Muscle layer of colon (tissue), 2 donors: ENCODE results near the gene ZNF593OS.

Experiments
- H3K27ac ChIP-seq: one replicate; pipeline ENCODE4 v1.7.0; 2013; ENCODE audit warnings: low read depth, mild to moderate bottlenecking, low read length, moderate library complexity
- H3K27me3 ChIP-seq, 2 donors: one replicate each; pipeline ENCODE4 v1.7.0; 2013; ENCODE audit warnings: low read length in 2 of 2, mild to moderate bottlenecking in 2 of 2; ENCODE audit not compliant: insufficient read depth in 2 of 2, control insufficient read depth in 1 of 2
- H3K36me3 ChIP-seq: one replicate; pipeline ENCODE4 v1.7.0; 2013; ENCODE audit warnings: mild to moderate bottlenecking, low read length; ENCODE audit not compliant: insufficient read depth
- H3K4me1 ChIP-seq: one replicate; pipeline ENCODE4 v1.7.0; 2013; ENCODE audit warnings: mild to moderate bottlenecking, low read length; ENCODE audit not compliant: insufficient read depth
- H3K4me3 ChIP-seq, 2 donors: one replicate each; pipeline ENCODE4 v1.7.0; 2013; ENCODE audit warnings: low read length in 2 of 2, low read depth in 1 of 2, mild to moderate bottlenecking in 1 of 2, moderate library complexity in 1 of 2
- H3K9ac ChIP-seq: one replicate; pipeline ENCODE4 v1.7.0; 2013; ENCODE audit warnings: low read length
- H3K9me3 ChIP-seq: one replicate; pipeline ENCODE4 v1.7.0; 2013; ENCODE audit warnings: mild to moderate bottlenecking, low read length
- donor health status: abdominal sarcoma.
- donor health status: Adenocarcinoma of cecum.

The ZNF593OS gene

GRCh38 chr1:26197813-26198212 lies 26.2 kb upstream of the ZNF593OS start:
- Histone ChIP-seq H3K27ac (no peak overlapping the region), H3K27me3 (peaks cover 0 to under 1% of the 10 kb centered on the region in 2 donors), H3K4me1 (no peaks in the 10 kb centered on the region), H3K4me3 (no peak overlapping the region), H3K9ac (no peak overlapping the region), H3K36me3 (no peaks in the 10 kb centered on the region), H3K9me3 (no peaks in the 10 kb centered on the region)

DNA sequence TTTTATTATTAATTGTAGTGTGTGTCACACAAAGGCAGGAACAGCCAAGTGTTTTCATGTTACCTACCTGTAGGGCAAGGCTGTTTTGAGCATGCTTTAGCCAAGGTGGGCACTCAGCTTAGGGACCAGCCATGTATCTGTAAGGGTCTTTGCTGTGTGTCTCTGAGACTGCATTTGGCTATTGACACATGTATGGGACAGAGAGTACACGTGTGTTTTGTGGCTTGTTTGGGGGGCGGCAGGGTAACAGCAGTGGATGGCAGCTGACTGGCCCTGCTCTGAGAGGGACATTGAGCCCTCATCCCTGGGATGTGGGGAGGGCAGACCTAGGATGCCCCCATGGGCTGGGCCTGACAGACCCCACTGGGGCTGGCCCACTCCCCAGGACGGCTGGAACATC lies 25.7 kb upstream of the ZNF593OS start:
- no peak overlapping the region for H3K4me3 ChIP-seq
- H3K27ac ChIP-seq = no peak overlapping the region
- no peaks in the 10 kb centered on the region for H3K9me3 ChIP-seq

GRCh38 chr1:26195805-26196204 lies 24.2 kb upstream of the ZNF593OS start:
- no peaks in the 10 kb centered on the region for H3K4me1 ChIP-seq
- no peaks in the 10 kb centered on the region for H3K9me3 ChIP-seq
- no peak overlapping the region for H3K4me3 ChIP-seq
- no peaks in the 10 kb centered on the region for H3K27me3 ChIP-seq
- no peak overlapping the region for H3K9ac ChIP-seq
- H3K36me3 ChIP-seq = no peaks in the 10 kb centered on the region
- no peak overlapping the region for H3K27ac ChIP-seq

More for the DNA sequence above, 25.7 kb upstream of the ZNF593OS start:
- Histone ChIP-seq H3K27me3 (no peaks in the 10 kb centered on the region), H3K4me1 (no peaks in the 10 kb centered on the region), H3K9ac (no peak overlapping the region), H3K36me3 (no peaks in the 10 kb centered on the region)

GRCh38 chr1:26191739-26192138 lies 20.1 kb upstream of the ZNF593OS start:
- Histone ChIP-seq H3K4me3 (no peak overlapping the region), H3K9ac (no peak overlapping the region), H3K4me1 (no peaks in the 10 kb centered on the region), H3K9me3 (no peaks in the 10 kb centered on the region), H3K36me3 (no peaks in the 10 kb centered on the region), H3K27me3 (no peaks in the 10 kb centered on the region), H3K27ac (no peak overlapping the region)

DNA sequence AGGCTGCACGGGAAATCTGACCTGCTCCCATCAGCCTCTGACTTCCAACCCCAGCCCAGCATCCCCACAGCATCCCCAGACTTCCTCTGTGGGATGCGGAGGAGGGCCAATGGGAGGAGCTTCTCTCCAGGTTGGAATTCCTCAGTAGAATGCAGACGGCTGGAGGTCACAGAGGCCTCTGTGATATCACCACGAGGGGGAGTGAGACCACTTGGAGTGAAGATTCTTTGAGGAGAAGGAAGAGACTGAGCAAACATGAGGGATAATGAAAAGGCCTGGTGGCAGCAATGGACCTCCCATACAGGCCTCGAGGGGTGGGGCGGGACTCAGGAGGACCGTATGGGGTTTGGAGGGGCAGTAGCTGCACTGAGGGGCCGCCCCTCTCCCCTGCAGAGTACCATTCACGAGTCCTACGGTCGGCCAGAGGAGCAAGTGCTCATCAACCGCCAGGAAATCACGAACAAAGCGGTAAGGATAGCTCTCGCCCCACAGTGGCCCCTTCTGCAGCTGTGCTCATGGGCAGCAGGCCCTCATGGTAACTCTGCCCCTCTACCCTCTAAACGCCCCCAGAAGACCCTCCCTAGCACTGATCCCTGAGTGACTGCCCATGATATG lies 18.8 kb upstream of the ZNF593OS start, which contains the start of gene CATSPER4:
Gene CATSPER4 (plus strand): TSS at position 230 of the 615 bp plus-strand sequence. CDS start 26 bp downstream, at position 256.
- Histone ChIP-seq H3K4me3 (no peak within 1 kb of the TSS), H3K27ac (no peak within 1 kb of the TSS), H3K9me3 (no peaks in the 10 kb centered on the region), H3K27me3 (no peaks in the 10 kb centered on the region), H3K9ac (no peak within 1 kb of the TSS), H3K4me1 (no peaks in the 10 kb centered on the region), H3K36me3 (no peaks in the 10 kb centered on the region)

GRCh38 chr1:26189751-26190275 lies 18.2 kb upstream of the ZNF593OS start:
- no peaks in the 10 kb centered on the region for H3K36me3 ChIP-seq
- no peaks in the 10 kb centered on the region for H3K27me3 ChIP-seq
- H3K4me3 ChIP-seq = no peak overlapping the region
- no peak overlapping the region for H3K9ac ChIP-seq
- no peaks in the 10 kb centered on the region for H3K9me3 ChIP-seq
- H3K27ac ChIP-seq = no peak overlapping the region
- H3K4me1 ChIP-seq = no peaks in the 10 kb centered on the region

- Histone ChIP-seq H3K9me3 (no peaks in the 10 kb centered on the region), H3K4me1 (no peaks in the 10 kb centered on the region), H3K27me3 (no peaks in the 10 kb centered on the region), H3K27ac (no peak overlapping the region), H3K9ac (no peak overlapping the region), H3K4me3 (no peak overlapping the region), H3K36me3 (no peaks in the 10 kb centered on the region)
Observed at GRCh38 chr1:26189331-26189730, 17.7 kb upstream of the ZNF593OS start.

DNA sequence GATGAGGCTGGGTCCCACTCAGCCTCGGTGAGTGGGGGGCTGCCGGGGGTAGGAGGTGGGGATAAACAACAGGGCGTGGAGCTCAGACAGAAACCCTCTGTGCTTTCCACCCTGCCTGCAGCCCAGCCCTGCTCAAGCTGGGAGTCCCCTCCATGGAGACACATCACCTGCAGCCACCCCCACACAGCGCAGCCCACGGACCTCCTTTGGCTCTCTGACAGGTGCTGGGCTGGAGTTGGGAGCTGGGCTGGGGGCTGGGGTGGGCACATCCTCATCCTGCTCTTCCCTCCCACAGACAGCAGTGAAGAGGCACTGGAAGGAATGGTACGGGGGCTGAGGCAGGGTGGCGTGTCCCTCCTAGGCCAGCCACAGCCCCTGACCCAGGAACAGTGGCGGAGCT lies 16.8 kb upstream of the ZNF593OS start:
- Histone ChIP-seq H3K4me1 (no peaks in the 10 kb centered on the region), H3K27ac (no peak overlapping the region), H3K9me3 (no peaks in the 10 kb centered on the region), H3K36me3 (no peaks in the 10 kb centered on the region), H3K9ac (no peak overlapping the region), H3K27me3 (no peaks in the 10 kb centered on the region), H3K4me3 (no peak overlapping the region)

DNA sequence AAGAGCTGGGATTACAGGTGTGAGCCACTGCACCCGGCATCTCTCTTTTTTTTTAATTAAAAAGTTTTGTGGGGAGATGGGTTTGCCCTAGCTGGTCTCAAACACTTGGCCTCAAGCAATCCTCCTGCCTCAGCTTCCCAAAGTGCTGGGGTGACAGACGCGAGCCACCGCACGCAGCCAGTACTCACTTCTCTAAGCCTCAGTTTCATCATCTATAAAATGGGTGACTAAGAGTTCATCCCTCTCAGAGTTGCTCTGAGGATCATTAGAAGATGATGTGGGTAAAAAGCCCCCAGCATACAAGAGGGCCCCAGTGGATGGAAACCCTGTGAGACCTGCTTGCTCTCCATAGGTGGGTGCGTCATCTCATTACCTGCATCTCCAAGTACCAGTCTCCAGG lies 16.2 kb upstream of the ZNF593OS start:
- H3K27me3 ChIP-seq = no peaks in the 10 kb centered on the region
- no peaks in the 10 kb centered on the region for H3K36me3 ChIP-seq
- no peaks in the 10 kb centered on the region for H3K9me3 ChIP-seq
- no peaks in the 10 kb centered on the region for H3K4me1 ChIP-seq
- H3K9ac ChIP-seq = no peak overlapping the region
- no peak overlapping the region for H3K4me3 ChIP-seq
- H3K27ac ChIP-seq = no peak overlapping the region

DNA sequence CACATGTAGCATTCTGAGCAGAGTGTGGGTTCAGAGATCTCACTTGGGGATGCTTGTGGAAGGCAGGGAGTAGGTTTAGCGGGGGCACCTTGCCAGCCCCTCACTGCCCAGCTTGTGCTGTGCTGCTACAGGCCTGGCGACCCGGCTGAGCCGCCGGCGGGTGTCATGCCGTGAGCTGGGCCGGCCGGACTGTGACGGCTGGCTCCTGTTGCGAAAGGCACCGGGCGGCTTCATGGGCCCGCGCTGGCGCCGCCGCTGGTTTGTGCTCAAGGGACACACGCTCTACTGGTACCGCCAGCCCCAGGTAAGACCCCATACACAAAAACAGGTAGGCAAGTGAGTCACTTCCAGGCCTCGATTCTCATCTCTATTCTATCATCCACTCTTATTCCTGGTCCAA lies 13.3 kb upstream of the ZNF593OS start:
- Histone ChIP-seq H3K4me3 (no peak overlapping the region), H3K27me3 (no peaks in the 10 kb centered on the region), H3K4me1 (no peaks in the 10 kb centered on the region), H3K9me3 (no peaks in the 10 kb centered on the region), H3K27ac (no peak overlapping the region), H3K9ac (no peak overlapping the region), H3K36me3 (no peaks in the 10 kb centered on the region)

GRCh38 chr1:26184086-26184485 lies 12.5 kb upstream of the ZNF593OS start:
- H3K9me3 ChIP-seq = no peaks in the 10 kb centered on the region
- H3K27ac ChIP-seq = no peak overlapping the region
- no peaks in the 10 kb centered on the region for H3K4me1 ChIP-seq
- H3K27me3 ChIP-seq = no peaks in the 10 kb centered on the region
- H3K4me3 ChIP-seq = no peak overlapping the region
- no peaks in the 10 kb centered on the region for H3K36me3 ChIP-seq
- no peak overlapping the region for H3K9ac ChIP-seq

- Histone ChIP-seq H3K9ac (no peak overlapping the region), H3K4me3 (no peak overlapping the region), H3K4me1 (no peaks in the 10 kb centered on the region), H3K27ac (no peak overlapping the region), H3K36me3 (no peaks in the 10 kb centered on the region), H3K9me3 (no peaks in the 10 kb centered on the region), H3K27me3 (no peaks in the 10 kb centered on the region)
Observed at GRCh38 chr1:26182383-26182696, 10.7 kb upstream of the ZNF593OS start.
